ENCODE results near the gene MDC1.

The MDC1 gene

GRCh38 chr6:30721198-30722024 is 4.3 kb upstream of the MDC1 start (continued):
- TF ChIP-seq ZNF292 (tag by site-specific recombination; IDR thresholded peaks at IDR 0.05; ENCODE audit: borderline replicate concordance, low read depth) = no peak
- TF ChIP-seq ZNF341 (tag by site-specific recombination; IDR thresholded peaks at IDR 0.05; ENCODE audit: low read depth) = peak; percentile 90
- TF ChIP-seq REST (tag by site-specific recombination; IDR thresholded peaks at IDR 0.05) = no peak
- TF ChIP-seq ZNF629 (tag by site-specific recombination; IDR thresholded peaks at IDR 0.05) = 0 out of 2 replicates have a peak, but pooled peaks have one; percentile 37
- TF ChIP-seq ZFP37 (tag by site-specific recombination; IDR thresholded peaks at IDR 0.05) = 0 out of 2 replicates have a peak, but pooled peaks have one; percentile 16
- no peak for TF ChIP-seq SCRT2 (tag by site-specific recombination; IDR thresholded peaks at IDR 0.05)
- TF ChIP-seq ZNF426 (tag by site-specific recombination; IDR thresholded peaks at IDR 0.05) = no peak
- TF ChIP-seq KLF17 (tag by site-specific recombination; IDR thresholded peaks at IDR 0.05) = peak; percentile 2; the same call in 1 of the 2 replicates
- peak; percentile 70 for TF ChIP-seq SP3 (tag by site-specific recombination; IDR thresholded peaks at IDR 0.05)
- TF ChIP-seq ZNF654 (tag by site-specific recombination; IDR thresholded peaks at IDR 0.05; ENCODE audit: low read depth) = no peak
- TF ChIP-seq ZNF785 (tag by site-specific recombination; IDR thresholded peaks at IDR 0.05) = no peak
- TF ChIP-seq, protein P1, sequence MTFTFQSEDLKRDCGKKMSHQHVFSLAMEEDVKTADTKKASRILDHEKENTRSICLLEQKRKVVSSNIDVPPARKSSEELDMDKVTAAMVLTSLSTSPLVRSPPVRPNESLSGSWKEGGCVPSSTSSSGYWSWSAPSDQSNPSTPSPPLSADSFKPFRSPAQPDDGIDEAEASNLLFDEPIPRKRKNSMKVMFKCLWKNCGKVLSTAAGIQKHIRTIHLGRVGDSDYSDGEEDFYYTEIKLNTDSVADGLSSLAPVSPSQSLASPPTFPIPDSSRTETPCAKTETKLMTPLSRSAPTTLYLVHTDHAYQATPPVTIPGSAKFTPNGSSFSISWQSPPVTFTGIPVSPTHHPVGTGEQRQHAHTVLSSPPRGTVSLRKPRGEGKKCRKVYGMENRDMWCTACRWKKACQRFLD (tag by site-specific recombination; IDR thresholded peaks at IDR 0.05) = no peak
- TF ChIP-seq ZBTB21 (tag by site-specific recombination; IDR thresholded peaks at IDR 0.05) = peak; percentile 40; the same call in 1 of the 2 replicates
- TF ChIP-seq ZIC2 (tag by site-specific recombination; IDR thresholded peaks at IDR 0.05) = no peak
- no peak for TF ChIP-seq ZNF350 (tag by site-specific recombination; IDR thresholded peaks at IDR 0.05)
- TF ChIP-seq INSM2 (tag by site-specific recombination; IDR thresholded peaks at IDR 0.05) = no peak
- TF ChIP-seq ZNF555 (tag by site-specific recombination; conservative IDR thresholded peaks at IDR 0.05) = no peak
- no peak for TF ChIP-seq ZNF521 (tag by site-specific recombination; IDR thresholded peaks at IDR 0.05)
- TF ChIP-seq BCL6B (tag by site-specific recombination; IDR thresholded peaks at IDR 0.05) = no peak
- no peak for TF ChIP-seq ZBTB20 (tag by site-specific recombination; IDR thresholded peaks at IDR 0.05)
- TF ChIP-seq ZEB2 (tag by site-specific recombination; IDR thresholded peaks at IDR 0.05) = peak; percentile 61
- TF ChIP-seq, protein P2, sequence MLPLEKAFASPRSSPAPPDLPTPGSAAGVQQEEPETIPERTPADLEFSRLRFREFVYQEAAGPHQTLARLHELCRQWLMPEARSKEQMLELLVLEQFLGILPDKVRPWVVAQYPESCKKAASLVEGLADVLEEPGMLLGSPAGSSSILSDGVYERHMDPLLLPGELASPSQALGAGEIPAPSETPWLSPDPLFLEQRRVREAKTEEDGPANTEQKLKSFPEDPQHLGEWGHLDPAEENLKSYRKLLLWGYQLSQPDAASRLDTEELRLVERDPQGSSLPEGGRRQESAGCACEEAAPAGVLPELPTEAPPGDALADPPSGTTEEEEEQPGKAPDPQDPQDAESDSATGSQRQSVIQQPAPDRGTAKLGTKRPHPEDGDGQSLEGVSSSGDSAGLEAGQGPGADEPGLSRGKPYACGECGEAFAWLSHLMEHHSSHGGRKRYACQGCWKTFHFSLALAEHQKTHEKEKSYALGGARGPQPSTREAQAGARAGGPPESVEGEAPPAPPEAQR (tag by site-specific recombination; IDR thresholded peaks at IDR 0.05) = peak; percentile 75; the same call in 1 of the 2 replicates
- TF ChIP-seq, protein P3, sequence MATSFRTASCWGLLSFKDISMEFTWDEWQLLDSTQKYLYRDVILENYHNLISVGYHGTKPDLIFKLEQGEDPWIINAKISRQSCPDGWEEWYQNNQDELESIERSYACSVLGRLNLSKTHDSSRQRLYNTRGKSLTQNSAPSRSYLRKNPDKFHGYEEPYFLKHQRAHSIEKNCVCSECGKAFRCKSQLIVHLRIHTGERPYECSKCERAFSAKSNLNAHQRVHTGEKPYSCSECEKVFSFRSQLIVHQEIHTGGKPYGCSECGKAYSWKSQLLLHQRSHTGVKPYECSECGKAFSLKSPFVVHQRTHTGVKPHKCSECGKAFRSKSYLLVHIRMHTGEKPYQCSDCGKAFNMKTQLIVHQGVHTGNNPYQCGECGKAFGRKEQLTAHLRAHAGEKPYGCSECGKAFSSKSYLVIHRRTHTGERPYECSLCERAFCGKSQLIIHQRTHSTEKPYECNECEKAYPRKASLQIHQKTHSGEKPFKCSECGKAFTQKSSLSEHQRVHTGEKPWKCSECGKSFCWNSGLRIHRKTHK (tag by site-specific recombination; IDR thresholded peaks at IDR 0.05) = no peak
- 0 out of 2 replicates have a peak, but pooled peaks have one; percentile 10 for TF ChIP-seq OVOL3 (tag by site-specific recombination; IDR thresholded peaks at IDR 0.05)
- no peak for TF ChIP-seq ZNF768 (tag by site-specific recombination; IDR thresholded peaks at IDR 0.05)
- no peak; the same call in 1 of the 2 replicates for TF ChIP-seq ZNF639 (tag by site-specific recombination; IDR thresholded peaks at IDR 0.05)
